ENCODE measurements around the gene LIG1.
"Not testable (repeated sequence)": the region's sequence is repeated elsewhere in the genome, so short reads cannot be mapped to it uniquely, and the experiment has no call there.

Gene LIG1

GRCh38 chr19:48085076-48085475 lies 85.1 kb downstream of the LIG1 start:
- DNase-seq (ENCODE audit: low read depth in 3 of 3): no peak

GRCh38 chr19:48081106-48081505 lies 89.0 kb downstream of the LIG1 start:
- no peak for DNase-seq (ENCODE audit: low read depth in 3 of 3)

GRCh38 chr19:48070177-48070769 lies 99.9 kb downstream of the LIG1 start:
- not testable (repeated sequence) for DNase-seq (ENCODE audit: low read depth in 3 of 3)

- no peak for DNase-seq (ENCODE audit: low read depth in 3 of 3)
Measured at GRCh38 chr19:48069435-48069834, 100.7 kb downstream of the LIG1 start.

All from stimulated activated CD4-positive, alpha-beta T cell treated with anti-CD3 and anti-CD28 coated beads, TNF-alpha, amount 100 ng/mL, for 48 hours (primary cell).